Activated CD4-positive, alpha-beta memory T cell treated with anti-CD3 and anti-CD28 coated beads for 36 hours (primary cell): ENCODE measurements around the gene RRM2. TPM values are rescaled to one million over a fixed set of nuclear protein-coding genes. Genes with fewer than 3 reads are reported as not detected.

Experiments used
- CTCF ChIA-PET: fragments of 350-600 bp; sonication (Branson Sonifier 250); formaldehyde crosslinking; loops from one replicate; lab custom pipeline; 2021; ENCODE audit warnings: antibody characterized with exemption, inconsistent platforms; lab: Charles Lee
- POLR2A ChIA-PET: fragments of 350-600 bp; sonication (Branson Sonifier 250); formaldehyde crosslinking; loops from one replicate; lab custom pipeline; 2021; ENCODE audit warnings: antibody characterized with exemption; lab: Charles Lee
- DNase-seq: peaks from one replicate; pipeline ENCODE4 v3.0.0-alpha.2; 2020
- H3K27ac Mint-ChIP-seq: one replicate; pipeline ENCODE4 v1.8.0; 2021; ENCODE audit warnings: mixed read lengths
- H3K27me3 Mint-ChIP-seq: one replicate; pipeline ENCODE4 v1.8.0; 2021; ENCODE audit warnings: mixed read lengths
- H3K36me3 Mint-ChIP-seq: one replicate; pipeline ENCODE4 v1.8.0; 2021; ENCODE audit warnings: mixed read lengths
- H3K4me1 Mint-ChIP-seq: one replicate; pipeline ENCODE4 v1.8.0; 2021; ENCODE audit warnings: low read depth, mixed read lengths
- H3K4me3 Mint-ChIP-seq: one replicate; pipeline ENCODE4 v1.8.0; 2021; ENCODE audit warnings: mild to moderate bottlenecking, mixed read lengths
- H3K9me3 Mint-ChIP-seq: one replicate; pipeline ENCODE4 v1.8.0; 2021; ENCODE audit warnings: mixed read lengths
- intact Hi-C: fragments of 100-400 bp; cut with micrococcal nuclease; formaldehyde crosslinking; loops from one replicate; pipeline ENCODE4 v1.15.1; 2023
- total RNA-seq, 2 experiments: library from RNA; stranded (reverse); gene quantifications; one replicate each; pipeline ENCODE4 v1.2.3, GENCODE V29; 2021

Gene RRM2
- total RNA-seq, 2 experiments from 2014 or later, result 523 to 528 TPM

- ChIA-PET POLR2A (no interaction called here), CTCF (interaction anchor here (0.9 kb wide), 1 partner anchor 186 kb away, joined by 3 read pairs; no protein-coding TSS in a partner anchor)
- Mint-ChIP-seq H3K4me3 (no peak overlapping the region), H3K9me3 (peaks cover 7% of the 10 kb centered on the region), H3K4me1 (no peaks in the 10 kb centered on the region), H3K36me3 (peaks cover 8% of the 10 kb centered on the region), H3K27ac (no peak overlapping the region), H3K27me3 (no peaks in the 10 kb centered on the region)
- no peak for DNase-seq
- intact Hi-C loops, result no loop called here
Measured at GRCh38 chr2:10180229-10180628, 57.7 kb downstream of the RRM2 start.

Other genes with a start within 250 kb of the RRM2 start
- 1 to 10 TPM in 1 of 2 experiments, under 1 TPM in 1; 1.00 to 1.1 TPM for gene GRHL1, start 171.0 kb upstream of the RRM2 start, total RNA-seq
- gene KLF11, start 79.2 kb upstream of the RRM2 start, total RNA-seq, result 1 to 10 TPM; 5.6 to 6.1 TPM
- under 1 TPM in 1 of 2 experiments, not detected in 1; 0.07 TPM for gene CYS1, start 42.3 kb upstream of the RRM2 start, total RNA-seq
- gene HPCAL1, start 180.2 kb downstream of the RRM2 start, total RNA-seq, result 10 to 100 TPM; 82.2 to 82.6 TPM